ENCODE results near the gene ZBTB4.

ZBTB4 gene

GRCh38 chr17:7419819-7420610 lies 59.4 kb downstream of the ZBTB4 start, which contains the start of gene SPEM1:
SPEM1 (plus strand) TSS chr17:7420324; CDS start chr17:7420385, 61 bp downstream.
- DNase-seq (ENCODE audit: low spot score) = no peak

- DNase-seq (ENCODE audit: low spot score) = no peak
Measured at GRCh38 chr17:7418472-7419152, 60.8 kb downstream of the ZBTB4 start.

- DNase-seq (ENCODE audit: low spot score) = no peak
Measured at GRCh38 chr17:7417056-7417655, 62.3 kb downstream of the ZBTB4 start.

- no peak for DNase-seq (ENCODE audit: low spot score)
Measured at GRCh38 chr17:7416323-7416722, 63.1 kb downstream of the ZBTB4 start.

GRCh38 chr17:7415784-7416183 lies 63.6 kb downstream of the ZBTB4 start:
- DNase-seq (ENCODE audit: low spot score) = no peak

- DNase-seq (ENCODE audit: low spot score) = no peak
Measured at GRCh38 chr17:7414837-7415236, 64.6 kb downstream of the ZBTB4 start.

GRCh38 chr17:7413346-7413985 lies 66.0 kb downstream of the ZBTB4 start:
- DNase-seq (ENCODE audit: low spot score) = no peak

GRCh38 chr17:7411427-7411750 lies 68.0 kb downstream of the ZBTB4 start:
- DNase-seq (ENCODE audit: low spot score) = no peak

- no peak for DNase-seq (ENCODE audit: low spot score)
Measured at GRCh38 chr17:7410634-7411426, 68.6 kb downstream of the ZBTB4 start.

- DNase-seq (ENCODE audit: low spot score) = no peak
Measured at GRCh38 chr17:7409716-7410115, 69.7 kb downstream of the ZBTB4 start.
